K562 (cell line): ENCODE results near the gene SLC6A6. TPM values are rescaled to one million over a fixed set of nuclear protein-coding genes. Genes with fewer than 3 reads are reported as not detected.

Experiments used
- ARNT ChIP-seq, 2 experiments: fragments of 450-650 bp; IDR thresholded peaks; 2 replicates each; pipeline ENCODE4 v1.6.1; 2016; ENCODE audit warnings: mild to moderate bottlenecking in 1 of 2
- CEBPB ChIP-seq: fragments of 450-650 bp; IDR thresholded peaks from 2 replicates; pipeline ENCODE4 v1.6.1; 2016; ENCODE audit warnings: missing genetic modification characterization, missing compliant biosample characterization
- HMG20B ChIP-seq: fragments of 250-450 bp; sonication (Bioruptor Pico); IDR thresholded peaks from 2 replicates; pipeline ENCODE4 v1.5.0; 2021; ENCODE audit warnings: mild to moderate bottlenecking
- MTA1 ChIP-seq: fragments of 450-650 bp; IDR thresholded peaks from 2 replicates; pipeline ENCODE4 v1.6.1; 2017; ENCODE audit warnings: borderline replicate concordance
- POLR2G ChIP-seq: fragments of 200-400 bp; formaldehyde crosslinking; IDR thresholded peaks from 2 replicates; pipeline ENCODE4 v1.6.1; 2017; ENCODE audit warnings: low read depth, mild to moderate bottlenecking, antibody characterized with exemption, low read length, moderate library complexity
- PTBP1 ChIP-seq: fragments of 200-400 bp; formaldehyde crosslinking; IDR thresholded peaks from 2 replicates; pipeline ENCODE4 v1.6.1; 2017; ENCODE audit warnings: low read depth, low read length
- STAG1 ChIP-seq: sonication (generic); formaldehyde crosslinking; IDR thresholded peaks from 2 replicates; pipeline ENCODE4 v1.5.0; 2020; ENCODE audit warnings: missing genetic modification reagents, borderline replicate concordance
- TOE1 ChIP-seq, 2 experiments: fragments of 450-650 bp in 1 of 2; sonication (generic) in 1 of 2; formaldehyde crosslinking in 1 of 2; IDR thresholded peaks; 2 replicates each; pipeline versions ENCODE4 v1.7.1 to v1.8.0; 2016 to 2022; ENCODE audit warnings: borderline replicate concordance in 2 of 2, mild to moderate bottlenecking in 2 of 2, antibody characterized with exemption in 1 of 2, inconsistent platforms in 1 of 2, low read depth in 1 of 2, missing genetic modification reagents in 1 of 2, moderate library complexity in 1 of 2
- ZNF76 ChIP-seq: fragments of 250-450 bp; sonication (Bioruptor Pico); IDR thresholded peaks from 2 replicates; pipeline ENCODE4 v1.4.0; 2020; ENCODE audit warnings: mild to moderate bottlenecking, moderate library complexity, borderline replicate concordance
- polyA plus RNA-seq, 8 experiments: library from polyadenylated mRNA; depleted of rRNA in 4 of 8; stranded (reverse) in 5 of 8; unstranded in 3 of 8; fragments of >200 nt; fragmentation: Nextera tagmentation in 2 of 8; fragmentation: Illumina TruSeq in 1 of 8; extraction: Ambion mirVana in 2 of 8; extraction: Trizol in 1 of 8; gene quantifications; 2 replicates each; pipeline versions ENCODE4 v1.2.1 to v1.2.3, GENCODE V29; 2011 to 2014; ENCODE audit warnings: inconsistent platforms in 1 of 8, missing spikeins in 1 of 8
- total RNA-seq, 7 experiments: library from RNA; depleted of rRNA in 6 of 7; stranded (reverse); fragments of >200 nt in 6 of 7; fragmentation: Illumina TruSeq in 2 of 7; extraction: Trizol in 2 of 7; gene quantifications; 2 replicates each; pipeline versions ENCODE4 v1.2.1 to v1.2.3, GENCODE V29; 2011 to 2021; ENCODE audit warnings: low replicate concordance in 1 of 7
- TF ChIP-seq, protein P1 (sequence below): sonication (generic); formaldehyde crosslinking; IDR thresholded peaks from 2 replicates; pipeline ENCODE4 v1.8.0; 2022; ENCODE audit warnings: mild to moderate bottlenecking, missing genetic modification reagents, borderline replicate concordance
- TF ChIP-seq, protein P2 (sequence below), 3 experiments: IDR thresholded peaks in 2 of 3; conservative IDR thresholded peaks in 1 of 3; 2 replicates each; pipeline ENCODE4 v1.5.1; 2011 to 2012; ENCODE audit warnings: low read length in 3 of 3, mild to moderate bottlenecking in 3 of 3, control low read depth in 2 of 3, improper control_type of control experiment in 1 of 3, inconsistent platforms in 1 of 3, low read depth in 1 of 3, mixed read lengths in 1 of 3, moderate library complexity in 1 of 3; ENCODE audit not compliant: insufficient read depth in 2 of 3
- TF ChIP-seq, protein P3 (sequence below): fragments of 450-650 bp; IDR thresholded peaks from 2 replicates; pipeline ENCODE4 v1.6.1; 2017; ENCODE audit warnings: antibody characterized with exemption
- TF ChIP-seq, protein P4 (sequence below): sonication (generic); formaldehyde crosslinking; IDR thresholded peaks from 2 replicates; pipeline ENCODE4 v1.8.1; 2023; ENCODE audit warnings: mild to moderate bottlenecking, missing genetic modification reagents
- TF ChIP-seq, protein P5 (sequence below): IDR thresholded peaks from 2 replicates; pipeline ENCODE4 v1.6.1; 2012; ENCODE audit warnings: low read depth, low read length, improper control_type of control experiment, borderline replicate concordance
- TF ChIP-seq, protein P6 (sequence below): sonication (generic); IDR thresholded peaks from 2 replicates; pipeline ENCODE4 v1.6.1; 2016

The SLC6A6 gene
- total and polyA plus RNA-seq, 9 of the 15 experiments (the other 6 are each of a cell fraction or from before 2014, with no cell fraction given): 12.3 to 203 (median 93.2) TPM

DNA sequence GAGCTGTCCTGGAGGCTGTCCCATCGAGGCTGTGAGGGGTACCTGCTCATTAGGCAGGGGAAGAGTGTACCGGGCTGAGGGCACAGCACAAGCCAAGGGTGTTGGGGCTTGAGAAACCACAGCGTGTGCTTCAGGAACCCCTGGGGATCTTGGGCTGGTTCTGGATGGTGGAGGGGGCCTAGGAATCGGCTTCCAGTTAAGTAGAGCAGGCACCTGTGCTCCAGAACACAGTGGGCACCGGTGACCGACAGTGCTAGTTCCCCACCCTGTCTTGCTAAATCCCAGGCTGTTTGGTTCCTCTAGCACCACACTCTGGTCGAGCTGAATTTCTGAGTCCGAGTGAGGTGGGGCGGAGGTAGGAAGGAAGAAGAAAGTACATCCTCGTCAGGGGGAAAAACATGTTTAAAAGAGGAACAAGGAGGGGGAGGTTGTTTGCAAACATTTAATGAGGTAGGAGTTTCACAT is 29.1 kb downstream of the SLC6A6 start (continued):
- TF ChIP-seq, protein P1, sequence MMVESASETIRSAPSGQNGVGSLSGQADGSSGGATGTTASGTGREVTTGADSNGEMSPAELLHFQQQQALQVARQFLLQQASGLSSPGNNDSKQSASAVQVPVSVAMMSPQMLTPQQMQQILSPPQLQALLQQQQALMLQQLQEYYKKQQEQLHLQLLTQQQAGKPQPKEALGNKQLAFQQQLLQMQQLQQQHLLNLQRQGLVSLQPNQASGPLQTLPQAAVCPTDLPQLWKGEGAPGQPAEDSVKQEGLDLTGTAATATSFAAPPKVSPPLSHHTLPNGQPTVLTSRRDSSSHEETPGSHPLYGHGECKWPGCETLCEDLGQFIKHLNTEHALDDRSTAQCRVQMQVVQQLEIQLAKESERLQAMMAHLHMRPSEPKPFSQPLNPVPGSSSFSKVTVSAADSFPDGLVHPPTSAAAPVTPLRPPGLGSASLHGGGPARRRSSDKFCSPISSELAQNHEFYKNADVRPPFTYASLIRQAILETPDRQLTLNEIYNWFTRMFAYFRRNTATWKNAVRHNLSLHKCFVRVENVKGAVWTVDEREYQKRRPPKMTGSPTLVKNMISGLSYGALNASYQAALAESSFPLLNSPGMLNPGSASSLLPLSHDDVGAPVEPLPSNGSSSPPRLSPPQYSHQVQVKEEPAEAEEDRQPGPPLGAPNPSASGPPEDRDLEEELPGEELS (CRISPR knock-in tag): peak; percentile 70; the same call in 1 of the 2 replicates
- TF ChIP-seq STAG1 (CRISPR knock-in tag) (no peak), ARNT (IDR thresholded peaks at IDR 0.05) (peak in 1 of 2 experiments; percentile 14; a peak in 1 of 4 replicates), TOE1 (IDR thresholded peaks at IDR 0.05; ENCODE audit: borderline replicate concordance) (0 out of 2 replicates have a peak, but pooled peaks have one; percentile 13), TOE1 (CRISPR knock-in tag; IDR thresholded peaks at IDR 0.05; ENCODE audit: borderline replicate concordance, low read depth) (no peak), PTBP1 (0 out of 2 replicates have a peak, but pooled peaks have one; percentile 7), ZNF76 (no peak), POLR2G (peak; percentile 12; the same call in 1 of the 2 replicates), CEBPB (tag) (peak; percentile 49), MTA1 (peak; percentile 31; the same call in 1 of the 2 replicates), HMG20B (CRISPR knock-in tag) (0 out of 2 replicates have a peak, but pooled peaks have one; percentile 3)
- TF ChIP-seq, protein P2, sequence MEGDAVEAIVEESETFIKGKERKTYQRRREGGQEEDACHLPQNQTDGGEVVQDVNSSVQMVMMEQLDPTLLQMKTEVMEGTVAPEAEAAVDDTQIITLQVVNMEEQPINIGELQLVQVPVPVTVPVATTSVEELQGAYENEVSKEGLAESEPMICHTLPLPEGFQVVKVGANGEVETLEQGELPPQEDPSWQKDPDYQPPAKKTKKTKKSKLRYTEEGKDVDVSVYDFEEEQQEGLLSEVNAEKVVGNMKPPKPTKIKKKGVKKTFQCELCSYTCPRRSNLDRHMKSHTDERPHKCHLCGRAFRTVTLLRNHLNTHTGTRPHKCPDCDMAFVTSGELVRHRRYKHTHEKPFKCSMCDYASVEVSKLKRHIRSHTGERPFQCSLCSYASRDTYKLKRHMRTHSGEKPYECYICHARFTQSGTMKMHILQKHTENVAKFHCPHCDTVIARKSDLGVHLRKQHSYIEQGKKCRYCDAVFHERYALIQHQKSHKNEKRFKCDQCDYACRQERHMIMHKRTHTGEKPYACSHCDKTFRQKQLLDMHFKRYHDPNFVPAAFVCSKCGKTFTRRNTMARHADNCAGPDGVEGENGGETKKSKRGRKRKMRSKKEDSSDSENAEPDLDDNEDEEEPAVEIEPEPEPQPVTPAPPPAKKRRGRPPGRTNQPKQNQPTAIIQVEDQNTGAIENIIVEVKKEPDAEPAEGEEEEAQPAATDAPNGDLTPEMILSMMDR (IDR thresholded peaks at IDR 0.05 in 2 of 3, conservative IDR thresholded peaks at IDR 0.05 in 1 of 3; ENCODE audit: insufficient read depth in 2 of 3, low read depth in 1 of 3, low read length in 3 of 3): peak; percentile 39 to 52 (median 47); a peak in 5 of 6 replicates
- TF ChIP-seq, protein P3, sequence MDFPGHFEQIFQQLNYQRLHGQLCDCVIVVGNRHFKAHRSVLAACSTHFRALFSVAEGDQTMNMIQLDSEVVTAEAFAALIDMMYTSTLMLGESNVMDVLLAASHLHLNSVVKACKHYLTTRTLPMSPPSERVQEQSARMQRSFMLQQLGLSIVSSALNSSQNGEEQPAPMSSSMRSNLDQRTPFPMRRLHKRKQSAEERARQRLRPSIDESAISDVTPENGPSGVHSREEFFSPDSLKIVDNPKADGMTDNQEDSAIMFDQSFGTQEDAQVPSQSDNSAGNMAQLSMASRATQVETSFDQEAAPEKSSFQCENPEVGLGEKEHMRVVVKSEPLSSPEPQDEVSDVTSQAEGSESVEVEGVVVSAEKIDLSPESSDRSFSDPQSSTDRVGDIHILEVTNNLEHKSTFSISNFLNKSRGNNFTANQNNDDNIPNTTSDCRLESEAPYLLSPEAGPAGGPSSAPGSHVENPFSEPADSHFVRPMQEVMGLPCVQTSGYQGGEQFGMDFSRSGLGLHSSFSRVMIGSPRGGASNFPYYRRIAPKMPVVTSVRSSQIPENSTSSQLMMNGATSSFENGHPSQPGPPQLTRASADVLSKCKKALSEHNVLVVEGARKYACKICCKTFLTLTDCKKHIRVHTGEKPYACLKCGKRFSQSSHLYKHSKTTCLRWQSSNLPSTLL: 0 out of 2 replicates have a peak, but pooled peaks have one; percentile 8
- TF ChIP-seq, protein P4, sequence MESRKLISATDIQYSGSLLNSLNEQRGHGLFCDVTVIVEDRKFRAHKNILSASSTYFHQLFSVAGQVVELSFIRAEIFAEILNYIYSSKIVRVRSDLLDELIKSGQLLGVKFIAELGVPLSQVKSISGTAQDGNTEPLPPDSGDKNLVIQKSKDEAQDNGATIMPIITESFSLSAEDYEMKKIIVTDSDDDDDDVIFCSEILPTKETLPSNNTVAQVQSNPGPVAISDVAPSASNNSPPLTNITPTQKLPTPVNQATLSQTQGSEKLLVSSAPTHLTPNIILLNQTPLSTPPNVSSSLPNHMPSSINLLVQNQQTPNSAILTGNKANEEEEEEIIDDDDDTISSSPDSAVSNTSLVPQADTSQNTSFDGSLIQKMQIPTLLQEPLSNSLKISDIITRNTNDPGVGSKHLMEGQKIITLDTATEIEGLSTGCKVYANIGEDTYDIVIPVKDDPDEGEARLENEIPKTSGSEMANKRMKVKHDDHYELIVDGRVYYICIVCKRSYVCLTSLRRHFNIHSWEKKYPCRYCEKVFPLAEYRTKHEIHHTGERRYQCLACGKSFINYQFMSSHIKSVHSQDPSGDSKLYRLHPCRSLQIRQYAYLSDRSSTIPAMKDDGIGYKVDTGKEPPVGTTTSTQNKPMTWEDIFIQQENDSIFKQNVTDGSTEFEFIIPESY (CRISPR knock-in tag): 0 out of 2 replicates have a peak, but pooled peaks have one; percentile 8
- TF ChIP-seq, protein P5, sequence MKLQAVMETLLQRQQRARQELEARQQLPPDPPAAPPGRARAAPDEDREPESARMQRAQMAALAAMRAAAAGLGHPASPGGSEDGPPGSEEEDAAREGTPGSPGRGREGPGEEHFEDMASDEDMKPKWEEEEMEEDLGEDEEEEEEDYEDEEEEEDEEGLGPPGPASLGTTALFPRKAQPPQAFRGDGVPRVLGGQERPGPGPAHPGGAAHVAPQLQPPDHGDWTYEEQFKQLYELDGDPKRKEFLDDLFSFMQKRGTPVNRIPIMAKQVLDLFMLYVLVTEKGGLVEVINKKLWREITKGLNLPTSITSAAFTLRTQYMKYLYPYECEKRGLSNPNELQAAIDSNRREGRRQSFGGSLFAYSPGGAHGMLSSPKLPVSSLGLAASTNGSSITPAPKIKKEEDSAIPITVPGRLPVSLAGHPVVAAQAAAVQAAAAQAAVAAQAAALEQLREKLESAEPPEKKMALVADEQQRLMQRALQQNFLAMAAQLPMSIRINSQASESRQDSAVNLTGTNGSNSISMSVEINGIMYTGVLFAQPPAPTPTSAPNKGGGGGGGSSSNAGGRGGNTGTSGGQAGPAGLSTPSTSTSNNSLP: no peak
- TF ChIP-seq, protein P6, sequence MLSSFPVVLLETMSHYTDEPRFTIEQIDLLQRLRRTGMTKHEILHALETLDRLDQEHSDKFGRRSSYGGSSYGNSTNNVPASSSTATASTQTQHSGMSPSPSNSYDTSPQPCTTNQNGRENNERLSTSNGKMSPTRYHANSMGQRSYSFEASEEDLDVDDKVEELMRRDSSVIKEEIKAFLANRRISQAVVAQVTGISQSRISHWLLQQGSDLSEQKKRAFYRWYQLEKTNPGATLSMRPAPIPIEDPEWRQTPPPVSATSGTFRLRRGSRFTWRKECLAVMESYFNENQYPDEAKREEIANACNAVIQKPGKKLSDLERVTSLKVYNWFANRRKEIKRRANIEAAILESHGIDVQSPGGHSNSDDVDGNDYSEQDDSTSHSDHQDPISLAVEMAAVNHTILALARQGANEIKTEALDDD: 0 out of 2 replicates have a peak, but pooled peaks have one; percentile 6
